Left ventricle myocardium superior (tissue), 1 donor: ENCODE data around the gene ATG7. TPM values are rescaled to one million over a fixed set of nuclear protein-coding genes. Genes with fewer than 3 reads are reported as not detected.
A peak's percentile ranks its signal among the peaks of the same experiment; 100 is the strongest.

Experiments used
- ATAC-seq: fragments of 200-7000 bp; cut with Tn5 transposase; one replicate; pipeline ENCODE4 v1.9.1; 2020; ENCODE audit warnings: mild to moderate bottlenecking, moderate library complexity
- DNase-seq: peaks from one replicate; pipeline ENCODE4 v3.0.0-alpha.2; 2020
- intact Hi-C: fragments of 100-400 bp; cut with micrococcal nuclease; formaldehyde crosslinking; loops from one replicate; pipeline ENCODE4 v1.11.0; 2022
- total RNA-seq: library from RNA; stranded (reverse); fragmentation: NEBNext Ultra II Directional; extraction: Animal tissue kit (Norgen Biotek cat#: 25700); gene quantifications from one replicate; pipeline ENCODE4 v1.2.1, GENCODE V29; 2021
- donor health status: DM: no; HTN: yes; CAD: no; lungs with severe emphysema.

The ATG7 gene
- total RNA-seq, 1 donor from 2014 or later = 15.9 TPM

- peak; percentile 78 for DNase-seq
- intact Hi-C loops = no loop called here
- peak; percentile 88 for ATAC-seq
Observed at GRCh38 chr3:11600501-11601282, 328.5 kb downstream of the ATG7 start.

GRCh38 chr3:11601446-11602238 is 329.4 kb downstream of the ATG7 start:
- intact Hi-C loops = no loop called here
- peak; percentile 48 for ATAC-seq
- DNase-seq = peak; percentile 69

GRCh38 chr3:11602239-11602840 is 330.1 kb downstream of the ATG7 start:
- DNase-seq (no peak), ATAC-seq (no peak)
- intact Hi-C loops = no loop called here

DNA sequence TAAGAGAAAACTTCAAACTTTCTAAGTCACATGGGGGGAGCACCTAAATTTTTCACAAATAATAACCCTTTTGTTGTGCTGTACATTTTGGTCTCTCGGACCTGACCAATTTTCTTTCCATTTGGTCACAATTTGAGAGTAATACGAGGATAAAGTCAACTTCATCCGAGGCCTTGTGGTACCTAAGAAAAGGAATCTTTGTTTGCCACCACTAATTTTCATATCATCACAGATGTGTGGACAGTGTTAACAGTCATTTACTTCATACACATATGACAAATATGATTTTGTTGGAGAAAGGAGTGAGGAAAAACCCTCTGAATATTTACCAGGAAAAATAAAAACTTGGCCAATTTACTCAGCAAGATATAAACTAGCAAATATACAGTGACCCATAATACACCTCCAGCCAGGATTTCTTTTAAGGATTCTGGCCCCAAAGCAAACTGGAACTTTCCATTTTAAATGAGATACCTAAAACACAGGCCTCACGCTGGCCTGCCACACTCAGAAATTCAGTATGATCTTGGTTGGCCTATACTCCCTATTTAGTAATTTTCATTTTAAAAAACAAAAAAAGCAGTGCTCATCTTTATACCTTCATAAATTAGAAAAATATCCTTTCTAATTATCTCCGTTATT is 330.8 kb downstream of the ATG7 start:
- intact Hi-C loops = no loop called here
- no peak for DNase-seq
- ATAC-seq = no peak

- intact Hi-C loops = no loop called here
- DNase-seq (peak; percentile 47), ATAC-seq (peak; percentile 25)
Observed at GRCh38 chr3:11603628-11604027, 331.4 kb downstream of the ATG7 start.

GRCh38 chr3:11604139-11604892 is 332.1 kb downstream of the ATG7 start:
- DNase-seq (no peak), ATAC-seq (no peak)
- intact Hi-C loops = no loop called here

GRCh38 chr3:11605398-11605797 is 333.2 kb downstream of the ATG7 start:
- intact Hi-C loops = no loop called here
- no peak for DNase-seq
- ATAC-seq = no peak

- intact Hi-C loops = no loop called here
- DNase-seq (no peak), ATAC-seq (no peak)
Observed at GRCh38 chr3:11606090-11606784, 334.0 kb downstream of the ATG7 start.

GRCh38 chr3:11606865-11607440 is 334.8 kb downstream of the ATG7 start:
- DNase-seq (no peak), ATAC-seq (no peak)
- intact Hi-C loops = no loop called here

Other genes with a start within 250 kb of the ATG7 start
- 1.4 TPM for gene HRH1, start 117.9 kb upstream of the ATG7 start, total RNA-seq